HG03378 (cell line): ENCODE data around the gene PIEZO1.
"Not testable (repeated sequence)": the region's sequence is repeated elsewhere in the genome, so short reads cannot be mapped to it uniquely, and the experiment has no call there.

Source experiments
- ATAC-seq: cut with Tn5 transposase; IDR thresholded peaks from one replicate; pipeline ENCODE4 v1.9.1; 2021; ENCODE audit warnings: mild to moderate bottlenecking, moderate library complexity; ENCODE audit not compliant: unreplicated experiment

PIEZO1 gene

GRCh38 chr16:88678224-88678979 is 106.6 kb downstream of the PIEZO1 start:
- no peak for ATAC-seq

GRCh38 chr16:88677721-88678120 is 107.3 kb downstream of the PIEZO1 start:
- ATAC-seq, result no peak

GRCh38 chr16:88676502-88677242 is 108.3 kb downstream of the PIEZO1 start:
- ATAC-seq, result no peak

GRCh38 chr16:88673716-88674379 is 111.2 kb downstream of the PIEZO1 start:
- ATAC-seq, result no peak

GRCh38 chr16:88672776-88673175 is 112.2 kb downstream of the PIEZO1 start:
- ATAC-seq, result no peak

GRCh38 chr16:88671806-88672205 is 113.2 kb downstream of the PIEZO1 start:
- ATAC-seq, result no peak

GRCh38 chr16:88669980-88670379 is 115.0 kb downstream of the PIEZO1 start:
- no peak for ATAC-seq

GRCh38 chr16:88669493-88669892 is 115.5 kb downstream of the PIEZO1 start:
- ATAC-seq, result not testable (repeated sequence)

- no peak for ATAC-seq
Observed at GRCh38 chr16:88667461-88667860, 117.6 kb downstream of the PIEZO1 start.

- ATAC-seq, result no peak
Observed at GRCh38 chr16:88665570-88665969, 119.5 kb downstream of the PIEZO1 start.
